Stimulated activated CD4-positive, alpha-beta T cell treated with anti-CD3 and anti-CD28 coated beads, Interleukin-12 subunit alpha, Interleukin-12 subunit beta, amount 100 ng/mL, for 24 hours (primary cell): ENCODE data around the gene DIDO1.
"Not testable (repeated sequence)": the region's sequence is repeated elsewhere in the genome, so short reads cannot be mapped to it uniquely, and the experiment has no call there.

Experiments
- DNase-seq, 2 experiments: peaks; one replicate each; pipeline ENCODE4 v3.0.0-alpha.2; 2020; ENCODE audit warnings: low read depth in 2 of 2

The DIDO1 gene

DNA sequence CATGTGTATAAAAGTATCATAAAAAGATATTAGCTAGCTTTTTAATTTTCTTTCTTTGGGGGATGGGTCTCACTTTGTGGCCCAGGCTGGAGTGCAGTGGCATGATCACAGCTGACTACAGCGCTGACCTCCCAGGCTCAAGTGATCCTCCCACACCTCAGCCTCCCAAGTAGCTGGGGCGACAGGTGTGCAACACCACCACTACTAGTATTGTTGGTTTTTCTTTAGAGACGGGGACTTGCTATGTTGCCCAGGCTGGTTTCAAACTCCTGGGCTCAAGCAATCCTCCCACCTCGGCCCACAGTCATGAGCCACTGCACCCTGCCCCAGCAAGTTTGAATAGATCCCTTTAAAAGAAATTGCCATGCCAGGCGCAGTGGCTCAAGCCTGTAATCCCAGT lies 71.2 kb downstream of the DIDO1 start:
- no peak for DNase-seq

DNA sequence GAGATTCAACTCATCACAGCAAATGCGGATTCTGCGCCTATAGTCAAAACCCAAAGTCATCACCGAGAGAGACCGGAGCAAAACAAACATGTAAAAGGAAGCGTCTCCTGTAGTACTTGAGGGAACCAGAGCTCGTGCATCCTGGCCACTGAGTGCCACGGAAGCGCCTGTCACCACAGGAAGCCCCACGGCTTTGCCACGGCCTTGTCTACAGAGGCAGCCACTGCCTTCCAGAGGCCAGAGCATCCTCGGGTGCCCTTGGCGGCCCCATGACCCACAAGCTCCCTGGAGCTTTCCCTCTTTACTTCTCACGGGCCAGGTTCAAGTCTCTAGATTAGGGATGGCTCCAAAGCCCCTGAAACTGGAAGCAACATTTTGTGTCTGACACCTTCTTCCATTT lies 72.2 kb downstream of the DIDO1 start:
- DNase-seq, result no peak

GRCh38 chr20:62853304-62853703 lies 73.0 kb downstream of the DIDO1 start:
- not testable (repeated sequence) for DNase-seq

GRCh38 chr20:62852841-62853240 lies 73.5 kb downstream of the DIDO1 start:
- no peak for DNase-seq

DNA sequence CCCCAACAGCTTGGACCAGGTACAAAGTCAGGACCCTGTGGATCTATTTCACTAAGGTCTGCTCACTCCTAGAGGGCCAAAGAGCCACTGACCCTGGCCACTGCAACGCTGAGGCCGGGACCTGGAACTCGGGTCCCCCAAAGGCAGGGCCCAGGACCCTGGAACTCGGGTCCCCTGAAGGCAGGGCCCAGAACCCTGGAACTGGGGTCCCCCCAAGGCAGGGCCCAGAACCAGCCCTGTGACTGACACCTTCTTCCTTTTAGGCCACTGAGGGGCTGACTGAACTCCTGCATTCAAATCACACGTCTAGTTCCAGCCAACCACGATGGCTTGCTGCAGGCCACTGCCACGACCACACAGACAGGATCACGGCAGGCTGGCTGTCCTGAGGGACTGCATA lies 74.1 kb downstream of the DIDO1 start:
- DNase-seq, result no peak

DNA sequence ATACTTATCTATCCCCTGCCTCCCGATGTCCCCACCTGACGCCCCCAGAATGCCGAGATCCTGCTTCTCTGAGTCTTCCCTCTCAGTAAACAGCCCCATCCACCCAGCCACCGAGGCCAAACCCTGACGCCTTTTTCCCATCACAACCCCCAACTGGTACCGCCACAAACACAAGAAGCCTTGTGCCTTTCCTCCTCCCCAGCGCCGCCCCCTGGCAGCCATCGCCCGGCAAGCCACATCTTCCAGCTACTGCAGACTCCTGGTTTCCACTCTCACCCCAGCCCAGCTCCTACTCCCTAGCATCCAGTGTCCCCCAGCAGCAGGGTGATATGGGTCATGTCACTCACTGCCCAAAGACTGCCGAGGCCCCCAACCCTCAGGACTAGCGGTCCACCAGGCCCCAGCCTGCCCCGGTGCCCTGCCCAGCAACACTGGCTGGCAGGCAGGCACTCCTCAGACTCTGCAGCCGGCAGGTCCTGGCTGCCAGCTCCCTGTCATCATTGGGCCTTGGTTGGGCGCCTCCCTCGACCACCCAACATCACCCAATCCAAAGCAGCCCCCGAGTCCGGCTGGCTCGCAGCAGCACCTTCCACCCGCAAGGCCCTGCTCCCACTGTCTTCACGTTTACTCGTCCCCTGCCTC lies 75.9 kb downstream of the DIDO1 start:
- no peak for DNase-seq

DNA sequence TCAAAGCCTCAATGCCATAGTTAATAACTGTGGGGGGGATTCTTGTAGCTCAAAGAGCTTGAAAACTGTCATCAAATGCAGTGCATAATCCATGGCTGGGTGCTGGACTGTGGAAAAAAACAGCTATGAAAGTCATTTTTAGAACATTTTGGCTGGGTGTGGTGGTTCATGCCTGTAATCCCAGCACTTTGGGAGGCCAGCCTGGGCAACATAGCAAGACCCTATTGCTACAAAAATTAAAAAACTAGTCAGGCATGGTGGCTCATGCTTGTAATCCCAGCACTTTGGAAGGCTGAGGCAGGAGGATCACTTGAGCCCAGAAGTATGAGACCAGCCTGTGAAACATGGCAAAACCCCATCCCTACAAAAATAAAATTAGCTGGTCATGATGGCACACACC lies 76.9 kb downstream of the DIDO1 start:
- no peak for DNase-seq

DNA sequence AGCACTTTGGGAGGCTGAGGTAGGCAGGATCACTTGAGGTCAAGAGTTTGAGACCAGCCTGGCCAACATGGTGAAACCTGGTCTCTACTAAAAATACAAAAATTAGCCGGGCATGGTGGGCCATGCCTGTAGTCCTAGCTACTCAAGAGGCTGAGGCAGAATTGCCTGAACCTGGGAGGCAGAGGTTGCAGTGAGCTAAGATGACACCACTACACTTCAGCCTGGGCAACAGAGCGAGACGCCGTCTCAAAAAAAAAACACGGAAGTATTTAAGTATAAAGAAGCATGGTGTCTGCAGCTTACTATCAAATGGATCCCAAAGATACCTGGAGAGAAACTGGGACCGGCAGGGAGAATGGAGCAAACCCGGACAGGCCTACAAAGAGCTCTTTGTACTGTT lies 77.4 kb downstream of the DIDO1 start:
- not testable (repeated sequence) for DNase-seq

GRCh38 chr20:62846166-62846890 lies 80.0 kb downstream of the DIDO1 start:
- DNase-seq, result no peak

DNA sequence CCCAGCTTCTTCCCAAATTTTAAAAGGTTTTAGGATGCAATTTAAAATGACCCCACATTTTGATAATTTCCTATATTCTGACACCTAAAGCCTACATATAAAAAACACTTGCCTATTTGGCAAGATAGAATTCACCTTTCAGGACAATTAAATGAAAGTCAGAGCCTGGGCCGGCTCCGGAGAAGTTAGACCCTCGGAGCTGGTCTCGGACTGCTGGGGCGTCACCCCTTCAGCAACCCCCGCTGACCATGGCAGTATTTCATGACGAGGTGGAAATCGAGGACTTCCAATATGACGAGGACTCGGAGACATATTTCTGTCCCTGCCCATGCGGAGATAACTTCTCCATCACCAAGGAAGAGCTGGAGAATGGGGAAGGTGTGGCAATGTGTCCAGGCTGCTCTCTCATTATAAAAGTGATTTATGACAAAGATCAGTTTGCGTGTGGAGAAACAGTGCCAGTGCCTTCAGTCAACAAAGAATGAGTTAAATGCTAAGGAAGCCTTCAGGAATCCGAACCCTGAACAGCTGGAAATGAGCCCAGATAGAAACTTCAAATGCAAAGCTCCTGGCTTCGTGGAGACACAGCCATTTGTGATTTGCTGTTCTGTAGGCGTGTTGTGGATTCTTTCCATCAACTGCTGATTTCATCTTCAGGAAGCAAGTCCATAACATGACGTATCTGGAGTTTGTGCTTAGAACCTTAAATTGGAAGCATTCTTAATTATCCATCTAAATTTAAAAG lies 80.7 kb downstream of the DIDO1 start:
- no peak for DNase-seq

DNA sequence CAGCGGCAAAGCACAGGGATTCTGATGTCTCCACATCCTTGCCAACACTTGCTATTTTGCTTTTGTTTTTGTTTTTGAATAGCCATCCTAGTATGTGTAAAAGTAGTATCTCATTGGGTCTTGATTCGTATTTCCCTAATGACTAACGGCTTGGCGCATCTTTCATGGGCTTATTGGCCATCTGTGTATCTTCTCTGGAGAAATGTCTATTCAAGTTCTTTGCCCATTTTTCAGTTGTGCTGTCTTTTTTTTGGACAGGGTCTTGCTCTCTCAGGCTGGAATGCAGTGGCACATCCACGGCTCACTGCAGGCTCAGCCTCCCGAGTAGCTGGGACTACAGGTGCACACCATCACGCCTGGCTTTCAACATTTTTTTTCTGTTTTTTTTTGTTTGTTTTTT lies 82.1 kb downstream of the DIDO1 start:
- DNase-seq, result no peak

- no peak for DNase-seq
Observed at GRCh38 chr20:62843656-62844055, 82.6 kb downstream of the DIDO1 start.

GRCh38 chr20:62841705-62842212 lies 84.5 kb downstream of the DIDO1 start:
- DNase-seq, result no peak

DNA sequence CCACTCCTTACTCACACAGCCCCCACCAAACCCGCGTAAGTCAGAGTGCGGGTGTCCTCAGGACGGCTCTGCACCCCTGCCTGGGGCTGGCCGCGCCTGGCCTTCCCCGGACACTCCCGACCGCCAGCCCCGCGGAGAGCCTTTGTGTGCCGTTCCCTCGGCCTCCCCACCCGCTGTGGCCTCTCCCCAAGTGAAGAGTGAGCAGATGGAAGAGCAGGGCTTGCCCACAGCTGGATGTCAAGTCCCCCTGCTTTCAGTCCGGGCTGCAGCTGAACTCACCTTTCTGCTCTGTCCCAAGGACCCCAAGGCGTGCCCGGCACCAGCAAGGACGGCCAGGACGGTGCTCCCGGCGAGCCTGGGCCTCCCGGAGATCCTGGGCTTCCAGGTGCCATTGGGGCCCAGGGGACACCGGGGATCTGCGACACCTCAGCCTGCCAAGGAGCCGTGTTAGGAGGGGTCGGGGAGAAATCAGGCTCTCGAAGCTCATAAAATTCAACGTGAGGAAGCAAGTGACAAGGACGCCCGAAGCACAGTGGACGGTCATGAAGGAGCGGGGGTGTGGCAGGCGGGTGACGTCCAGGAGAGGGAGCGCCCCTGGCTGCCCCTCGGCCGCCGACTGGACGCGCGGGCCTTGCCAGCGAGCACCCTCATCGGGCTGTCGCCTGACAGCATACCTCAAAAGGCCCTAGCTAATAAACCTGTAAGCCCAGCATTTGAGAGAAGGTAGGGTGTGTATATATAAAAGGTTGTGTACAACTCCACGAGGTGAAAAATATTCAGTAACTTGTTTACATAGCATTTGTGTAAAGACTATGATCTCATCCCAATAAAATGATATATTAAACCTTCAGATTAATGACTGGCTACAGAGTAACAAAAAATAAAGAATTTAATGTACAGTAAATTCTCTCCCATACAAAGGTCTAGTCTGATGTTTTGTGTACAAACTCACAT lies 85.8 kb downstream of the DIDO1 start:
- DNase-seq, result no peak

- no peak for DNase-seq
Observed at GRCh38 chr20:62839816-62840215, 86.5 kb downstream of the DIDO1 start.

- no peak for DNase-seq
Observed at GRCh38 chr20:62839261-62839660, 87.0 kb downstream of the DIDO1 start.

DNA sequence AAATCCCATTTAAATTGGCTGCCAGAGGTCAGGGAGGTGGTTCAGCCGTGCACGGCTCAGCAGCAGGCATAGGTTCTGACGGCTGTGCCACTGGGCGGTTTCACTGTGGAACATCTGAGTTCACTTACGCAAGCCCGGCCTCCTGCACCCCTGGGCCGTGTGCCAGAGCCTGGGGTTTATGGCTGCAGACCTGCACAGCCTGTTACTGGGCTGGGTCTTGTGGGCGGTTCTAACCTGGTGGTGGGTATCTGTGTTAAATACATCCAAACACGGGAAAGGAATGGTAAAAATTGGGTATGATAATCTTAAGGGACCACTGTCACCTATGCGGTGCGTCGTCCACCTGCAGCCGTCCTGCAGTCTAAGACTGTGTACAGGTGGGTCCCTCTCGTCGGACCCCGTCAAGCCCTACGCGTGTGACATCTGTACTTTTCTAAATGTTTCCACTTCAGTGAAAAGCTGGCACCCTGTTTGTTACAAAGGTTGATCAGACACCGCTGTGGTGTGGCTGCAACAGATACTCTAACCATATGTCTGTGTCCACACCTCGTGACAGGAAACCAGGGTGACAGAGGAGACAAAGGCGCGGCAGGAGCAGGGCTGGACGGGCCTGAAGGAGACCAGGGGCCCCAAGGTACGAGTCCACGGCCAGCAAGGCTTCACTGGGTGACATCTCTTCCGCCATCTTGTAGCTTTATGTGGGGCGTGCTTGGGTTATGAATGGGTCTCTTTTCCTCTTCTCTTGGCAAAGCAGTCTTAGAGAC lies 88.0 kb downstream of the DIDO1 start:
- DNase-seq, result no peak

DNA sequence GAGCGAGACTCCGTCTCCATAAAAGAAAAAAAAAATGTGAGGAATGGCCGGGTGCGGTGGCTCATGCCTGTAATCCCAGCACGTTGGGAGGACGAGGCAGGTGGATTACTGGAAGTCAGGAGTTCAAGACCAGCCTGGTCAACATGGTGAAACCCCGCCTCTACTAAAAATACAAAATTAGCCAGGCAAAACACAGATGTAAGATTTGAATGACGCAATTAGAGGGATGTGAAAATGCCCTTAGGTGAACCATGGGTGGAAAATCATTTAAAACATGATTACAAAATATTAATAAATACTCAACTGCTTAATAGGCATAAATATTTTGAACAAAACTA lies 88.5 kb downstream of the DIDO1 start:
- DNase-seq, result no peak

DNA sequence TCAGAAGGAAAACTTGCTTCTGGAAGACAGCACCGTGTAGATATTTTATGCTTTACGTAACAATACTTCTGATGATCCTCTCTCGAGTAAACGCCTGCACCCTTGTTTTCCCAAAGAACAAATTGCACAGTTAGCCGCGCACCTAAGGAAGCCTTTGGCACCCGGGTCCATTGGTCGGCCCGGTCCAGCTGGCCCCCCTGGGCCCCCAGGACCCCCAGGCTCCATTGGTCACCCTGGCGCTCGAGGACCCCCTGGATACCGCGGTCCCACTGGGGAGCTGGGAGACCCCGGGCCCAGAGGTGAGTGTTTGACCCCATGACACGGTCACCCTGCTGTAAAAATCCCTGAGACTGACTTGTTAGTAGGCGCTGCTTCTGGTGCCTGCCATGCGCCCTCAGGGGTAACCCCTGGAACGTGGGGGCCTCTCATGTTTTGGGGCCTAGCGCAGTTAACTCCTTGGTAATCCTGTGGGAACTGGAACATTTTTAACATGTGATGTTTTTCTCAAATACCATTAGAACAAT lies 89.3 kb downstream of the DIDO1 start:
- DNase-seq, result no peak

GRCh38 chr20:62835931-62836861 lies 90.1 kb downstream of the DIDO1 start:
- no peak for DNase-seq
